WTC11 (cell line): ENCODE data around the gene KIF17.

Source experiments
- JUN ChIP-seq: sonication (generic); formaldehyde crosslinking; IDR thresholded peaks from 2 replicates; pipeline ENCODE4 v1.8.0; 2023; ENCODE audit warnings: mild to moderate bottlenecking, missing genetic modification reagents
- NFYB ChIP-seq: sonication (generic); formaldehyde crosslinking; conservative IDR thresholded peaks from 2 replicates; pipeline ENCODE4 v1.8.0; 2022; ENCODE audit warnings: low read depth, missing genetic modification reagents
- SP1 ChIP-seq: sonication (generic); formaldehyde crosslinking; conservative IDR thresholded peaks from 2 replicates; pipeline ENCODE4 v1.8.1; 2022; ENCODE audit warnings: missing genetic modification reagents
- TEAD4 ChIP-seq: sonication (generic); formaldehyde crosslinking; IDR thresholded peaks from 2 replicates; pipeline ENCODE4 v1.8.0; 2022; ENCODE audit warnings: mild to moderate bottlenecking, missing genetic modification reagents
- ZNF232 ChIP-seq: sonication (generic); formaldehyde crosslinking; IDR thresholded peaks from 2 replicates; pipeline ENCODE4 v1.8.0; 2022; ENCODE audit warnings: mild to moderate bottlenecking, missing genetic modification reagents
- ZNF263 ChIP-seq: sonication (generic); formaldehyde crosslinking; IDR thresholded peaks from 2 replicates; pipeline ENCODE4 v1.8.1; 2022; ENCODE audit warnings: low read depth, mild to moderate bottlenecking, moderate library complexity, missing genetic modification reagents
- TF ChIP-seq, protein P1 (sequence below): fragments of 200-600 bp; IDR thresholded peaks from 2 replicates; pipeline ENCODE4 v1.8.0; 2022; ENCODE audit warnings: antibody characterized with exemption
- TF ChIP-seq, protein P2 (sequence below): sonication (generic); formaldehyde crosslinking; IDR thresholded peaks from 2 replicates; pipeline ENCODE4 v1.8.0; 2022; ENCODE audit warnings: missing genetic modification reagents
- TF ChIP-seq, protein P3 (sequence below): sonication (generic); formaldehyde crosslinking; IDR thresholded peaks from 2 replicates; pipeline ENCODE4 v1.8.1; 2022; ENCODE audit warnings: low read depth, missing genetic modification reagents, borderline replicate concordance
- TF ChIP-seq, protein P4 (sequence below): sonication (generic); formaldehyde crosslinking; IDR thresholded peaks from 2 replicates; pipeline ENCODE4 v1.8.0; 2022; ENCODE audit warnings: mild to moderate bottlenecking, missing genetic modification reagents
- TF ChIP-seq, protein P5 (sequence below): fragments of 250-450 bp; sonication (Bioruptor Pico); IDR thresholded peaks from 2 replicates; pipeline ENCODE4 v1.9.0; 2021; ENCODE audit warnings: mild to moderate bottlenecking

DNA sequence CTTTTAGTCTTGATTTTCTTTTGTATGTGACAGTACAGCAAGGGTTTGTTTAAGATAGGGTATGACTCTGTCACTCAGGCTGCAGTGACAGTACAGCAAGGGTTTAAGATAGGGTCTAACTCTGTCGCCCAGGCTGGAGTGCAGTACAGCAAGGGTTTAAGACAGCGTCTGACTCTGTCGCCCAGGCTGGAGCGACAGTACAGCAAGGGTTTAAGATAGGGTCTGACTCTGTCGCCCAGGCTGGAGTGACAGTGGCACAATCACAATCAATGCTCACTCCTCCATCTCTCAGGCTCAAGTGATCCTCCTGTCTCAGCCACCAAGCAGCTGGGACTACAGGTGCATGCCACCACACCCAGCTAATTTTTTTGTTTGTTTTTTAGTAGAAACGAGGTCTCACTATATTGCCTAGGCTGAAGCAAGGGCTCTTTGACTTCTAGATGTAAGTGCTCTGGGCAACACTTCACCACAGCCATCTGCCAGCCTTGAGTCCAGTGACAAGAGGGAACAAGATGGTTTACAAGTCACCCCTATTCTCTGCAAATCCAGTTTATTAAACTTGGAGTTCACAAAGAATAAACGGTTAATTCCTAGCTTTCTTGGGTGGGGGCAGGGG lies 15.7 kb upstream of the KIF17 start:
- TF ChIP-seq JUN = no peak
- TF ChIP-seq, protein P1, sequence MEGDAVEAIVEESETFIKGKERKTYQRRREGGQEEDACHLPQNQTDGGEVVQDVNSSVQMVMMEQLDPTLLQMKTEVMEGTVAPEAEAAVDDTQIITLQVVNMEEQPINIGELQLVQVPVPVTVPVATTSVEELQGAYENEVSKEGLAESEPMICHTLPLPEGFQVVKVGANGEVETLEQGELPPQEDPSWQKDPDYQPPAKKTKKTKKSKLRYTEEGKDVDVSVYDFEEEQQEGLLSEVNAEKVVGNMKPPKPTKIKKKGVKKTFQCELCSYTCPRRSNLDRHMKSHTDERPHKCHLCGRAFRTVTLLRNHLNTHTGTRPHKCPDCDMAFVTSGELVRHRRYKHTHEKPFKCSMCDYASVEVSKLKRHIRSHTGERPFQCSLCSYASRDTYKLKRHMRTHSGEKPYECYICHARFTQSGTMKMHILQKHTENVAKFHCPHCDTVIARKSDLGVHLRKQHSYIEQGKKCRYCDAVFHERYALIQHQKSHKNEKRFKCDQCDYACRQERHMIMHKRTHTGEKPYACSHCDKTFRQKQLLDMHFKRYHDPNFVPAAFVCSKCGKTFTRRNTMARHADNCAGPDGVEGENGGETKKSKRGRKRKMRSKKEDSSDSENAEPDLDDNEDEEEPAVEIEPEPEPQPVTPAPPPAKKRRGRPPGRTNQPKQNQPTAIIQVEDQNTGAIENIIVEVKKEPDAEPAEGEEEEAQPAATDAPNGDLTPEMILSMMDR = no peak
- TF ChIP-seq ZNF263 (CRISPR knock-in tag) = no peak
- no peak for TF ChIP-seq SP1 (CRISPR knock-in tag)
- TF ChIP-seq, protein P2, sequence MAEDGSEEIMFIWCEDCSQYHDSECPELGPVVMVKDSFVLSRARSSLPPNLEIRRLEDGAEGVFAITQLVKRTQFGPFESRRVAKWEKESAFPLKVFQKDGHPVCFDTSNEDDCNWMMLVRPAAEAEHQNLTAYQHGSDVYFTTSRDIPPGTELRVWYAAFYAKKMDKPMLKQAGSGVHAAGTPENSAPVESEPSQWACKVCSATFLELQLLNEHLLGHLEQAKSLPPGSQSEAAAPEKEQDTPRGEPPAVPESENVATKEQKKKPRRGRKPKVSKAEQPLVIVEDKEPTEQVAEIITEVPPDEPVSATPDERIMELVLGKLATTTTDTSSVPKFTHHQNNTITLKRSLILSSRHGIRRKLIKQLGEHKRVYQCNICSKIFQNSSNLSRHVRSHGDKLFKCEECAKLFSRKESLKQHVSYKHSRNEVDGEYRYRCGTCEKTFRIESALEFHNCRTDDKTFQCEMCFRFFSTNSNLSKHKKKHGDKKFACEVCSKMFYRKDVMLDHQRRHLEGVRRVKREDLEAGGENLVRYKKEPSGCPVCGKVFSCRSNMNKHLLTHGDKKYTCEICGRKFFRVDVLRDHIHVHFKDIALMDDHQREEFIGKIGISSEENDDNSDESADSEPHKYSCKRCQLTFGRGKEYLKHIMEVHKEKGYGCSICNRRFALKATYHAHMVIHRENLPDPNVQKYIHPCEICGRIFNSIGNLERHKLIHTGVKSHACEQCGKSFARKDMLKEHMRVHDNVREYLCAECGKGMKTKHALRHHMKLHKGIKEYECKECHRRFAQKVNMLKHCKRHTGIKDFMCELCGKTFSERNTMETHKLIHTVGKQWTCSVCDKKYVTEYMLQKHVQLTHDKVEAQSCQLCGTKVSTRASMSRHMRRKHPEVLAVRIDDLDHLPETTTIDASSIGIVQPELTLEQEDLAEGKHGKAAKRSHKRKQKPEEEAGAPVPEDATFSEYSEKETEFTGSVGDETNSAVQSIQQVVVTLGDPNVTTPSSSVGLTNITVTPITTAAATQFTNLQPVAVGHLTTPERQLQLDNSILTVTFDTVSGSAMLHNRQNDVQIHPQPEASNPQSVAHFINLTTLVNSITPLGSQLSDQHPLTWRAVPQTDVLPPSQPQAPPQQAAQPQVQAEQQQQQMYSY (CRISPR knock-in tag) = no peak
- TF ChIP-seq, protein P3, sequence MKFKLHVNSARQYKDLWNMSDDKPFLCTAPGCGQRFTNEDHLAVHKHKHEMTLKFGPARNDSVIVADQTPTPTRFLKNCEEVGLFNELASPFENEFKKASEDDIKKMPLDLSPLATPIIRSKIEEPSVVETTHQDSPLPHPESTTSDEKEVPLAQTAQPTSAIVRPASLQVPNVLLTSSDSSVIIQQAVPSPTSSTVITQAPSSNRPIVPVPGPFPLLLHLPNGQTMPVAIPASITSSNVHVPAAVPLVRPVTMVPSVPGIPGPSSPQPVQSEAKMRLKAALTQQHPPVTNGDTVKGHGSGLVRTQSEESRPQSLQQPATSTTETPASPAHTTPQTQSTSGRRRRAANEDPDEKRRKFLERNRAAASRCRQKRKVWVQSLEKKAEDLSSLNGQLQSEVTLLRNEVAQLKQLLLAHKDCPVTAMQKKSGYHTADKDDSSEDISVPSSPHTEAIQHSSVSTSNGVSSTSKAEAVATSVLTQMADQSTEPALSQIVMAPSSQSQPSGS (CRISPR knock-in tag) = no peak
- no peak for TF ChIP-seq TEAD4 (CRISPR knock-in tag)
- TF ChIP-seq, protein P4, sequence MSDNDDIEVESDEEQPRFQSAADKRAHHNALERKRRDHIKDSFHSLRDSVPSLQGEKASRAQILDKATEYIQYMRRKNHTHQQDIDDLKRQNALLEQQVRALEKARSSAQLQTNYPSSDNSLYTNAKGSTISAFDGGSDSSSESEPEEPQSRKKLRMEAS (CRISPR knock-in tag) = no peak
- no peak for TF ChIP-seq NFYB (CRISPR knock-in tag)
- TF ChIP-seq, protein P5, sequence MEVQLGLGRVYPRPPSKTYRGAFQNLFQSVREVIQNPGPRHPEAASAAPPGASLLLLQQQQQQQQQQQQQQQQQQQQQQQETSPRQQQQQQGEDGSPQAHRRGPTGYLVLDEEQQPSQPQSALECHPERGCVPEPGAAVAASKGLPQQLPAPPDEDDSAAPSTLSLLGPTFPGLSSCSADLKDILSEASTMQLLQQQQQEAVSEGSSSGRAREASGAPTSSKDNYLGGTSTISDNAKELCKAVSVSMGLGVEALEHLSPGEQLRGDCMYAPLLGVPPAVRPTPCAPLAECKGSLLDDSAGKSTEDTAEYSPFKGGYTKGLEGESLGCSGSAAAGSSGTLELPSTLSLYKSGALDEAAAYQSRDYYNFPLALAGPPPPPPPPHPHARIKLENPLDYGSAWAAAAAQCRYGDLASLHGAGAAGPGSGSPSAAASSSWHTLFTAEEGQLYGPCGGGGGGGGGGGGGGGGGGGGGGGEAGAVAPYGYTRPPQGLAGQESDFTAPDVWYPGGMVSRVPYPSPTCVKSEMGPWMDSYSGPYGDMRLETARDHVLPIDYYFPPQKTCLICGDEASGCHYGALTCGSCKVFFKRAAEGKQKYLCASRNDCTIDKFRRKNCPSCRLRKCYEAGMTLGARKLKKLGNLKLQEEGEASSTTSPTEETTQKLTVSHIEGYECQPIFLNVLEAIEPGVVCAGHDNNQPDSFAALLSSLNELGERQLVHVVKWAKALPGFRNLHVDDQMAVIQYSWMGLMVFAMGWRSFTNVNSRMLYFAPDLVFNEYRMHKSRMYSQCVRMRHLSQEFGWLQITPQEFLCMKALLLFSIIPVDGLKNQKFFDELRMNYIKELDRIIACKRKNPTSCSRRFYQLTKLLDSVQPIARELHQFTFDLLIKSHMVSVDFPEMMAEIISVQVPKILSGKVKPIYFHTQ = no peak
- no peak for TF ChIP-seq ZNF232 (CRISPR knock-in tag)
